C1 segment of cervical spinal cord (tissue), 14 donors: ENCODE measurements around the gene LRRC4C.

ENCODE experiments used
- DNase-seq, 14 donors: peaks; one replicate each; lab custom pipeline; 2025; lab: John Stamatoyannopoulos, UW

LRRC4C gene

GRCh38 chr11:41250408-41250935 is 209.0 kb downstream of the LRRC4C start:
- DNase-seq: no peak

GRCh38 chr11:41247621-41248020 is 211.8 kb downstream of the LRRC4C start:
- no peak for DNase-seq

GRCh38 chr11:41246399-41246745 is 213.1 kb downstream of the LRRC4C start:
- DNase-seq: no peak

- no peak for DNase-seq
Measured at GRCh38 chr11:41245704-41246398, 213.6 kb downstream of the LRRC4C start.

- peak in 2 of 14 donors; percentile 2 to 16 for DNase-seq
Measured at GRCh38 chr11:41245184-41245583, 214.3 kb downstream of the LRRC4C start.

- no peak for DNase-seq
Measured at GRCh38 chr11:41237382-41237781, 222.1 kb downstream of the LRRC4C start.

- no peak for DNase-seq
Measured at GRCh38 chr11:41235668-41236067, 223.8 kb downstream of the LRRC4C start.

- DNase-seq: no peak
Measured at GRCh38 chr11:41225856-41226633, 233.4 kb downstream of the LRRC4C start.

GRCh38 chr11:41222236-41222635 is 237.2 kb downstream of the LRRC4C start:
- DNase-seq: peak in 4 of 14 donors; percentile 18 to 32 (median 26)

GRCh38 chr11:41206388-41206787 is 253.1 kb downstream of the LRRC4C start:
- no peak for DNase-seq

- peak in 4 of 14 donors; percentile 3 to 17 (median 15) for DNase-seq
Measured at GRCh38 chr11:41201156-41201555, 258.3 kb downstream of the LRRC4C start.

- DNase-seq: no peak
Measured at GRCh38 chr11:41190437-41191082, 268.9 kb downstream of the LRRC4C start.

GRCh38 chr11:41189701-41190436 is 269.6 kb downstream of the LRRC4C start:
- peak in 5 of 14 donors; percentile 3 to 14 (median 5) for DNase-seq

- DNase-seq: no peak
Measured at GRCh38 chr11:41177791-41178190, 281.7 kb downstream of the LRRC4C start.

GRCh38 chr11:41175304-41175972 is 284.0 kb downstream of the LRRC4C start:
- no peak for DNase-seq

GRCh38 chr11:41146326-41146725 is 313.1 kb downstream of the LRRC4C start:
- no peak for DNase-seq

GRCh38 chr11:41145420-41145819 is 314.0 kb downstream of the LRRC4C start:
- DNase-seq: no peak

GRCh38 chr11:41134971-41135370 is 324.5 kb downstream of the LRRC4C start:
- no peak for DNase-seq

- DNase-seq: no peak
Measured at GRCh38 chr11:41133023-41133422, 326.4 kb downstream of the LRRC4C start.

- DNase-seq: no peak
Measured at GRCh38 chr11:41121600-41121999, 337.9 kb downstream of the LRRC4C start.

- no peak for DNase-seq
Measured at GRCh38 chr11:41119484-41119883, 340.0 kb downstream of the LRRC4C start.
